GM12875 (cell line): ENCODE data around the gene THSD8.
A peak's percentile ranks its signal among the peaks of the same experiment; 100 is the strongest.

Source experiments
- H3K4me3 ChIP-seq: one replicate; pipeline ENCODE4 v1.5.1; 2011; ENCODE audit warnings: low read depth, low read length, control low read depth
- CTCF ChIP-seq: IDR thresholded peaks from 2 replicates; pipeline ENCODE4 v1.5.1; 2011; ENCODE audit warnings: low read depth, mild to moderate bottlenecking, control low read depth, inconsistent platforms, low read length, moderate library complexity, borderline replicate concordance; ENCODE audit not compliant: insufficient read depth

THSD8 gene

GRCh38 chr19:12764698-12765097 lies 37.2 kb upstream of the THSD8 start:
- H3K4me3 ChIP-seq: no peak overlapping the region
- no peak for TF ChIP-seq CTCF

- TF ChIP-seq CTCF: peak; percentile 58; the same call in 1 of the 2 replicates
- H3K4me3 ChIP-seq: no peak overlapping the region
These were observed 35.8 kb upstream of the THSD8 start for GRCh38 chr19:12766051-12766521.

GRCh38 chr19:12767150-12767549 lies 34.7 kb upstream of the THSD8 start:
- H3K4me3 ChIP-seq: no peak overlapping the region
- no peak for TF ChIP-seq CTCF

GRCh38 chr19:12767666-12768065 lies 34.2 kb upstream of the THSD8 start:
- TF ChIP-seq CTCF: no peak
- no peak overlapping the region for H3K4me3 ChIP-seq

- TF ChIP-seq CTCF: no peak
- H3K4me3 ChIP-seq: no peak overlapping the region
These were observed 32.2 kb upstream of the THSD8 start for GRCh38 chr19:12769689-12770088.

- no peak overlapping the region for H3K4me3 ChIP-seq
- TF ChIP-seq CTCF: no peak
These were observed 30.9 kb upstream of the THSD8 start for GRCh38 chr19:12770922-12771321.

- TF ChIP-seq CTCF: no peak
- no peak overlapping the region for H3K4me3 ChIP-seq
These were observed 29.5 kb upstream of the THSD8 start for GRCh38 chr19:12772323-12772722.
